ENCODE results near the gene MEIS1. TPM values are rescaled to one million over a fixed set of nuclear protein-coding genes. Genes with fewer than 3 reads are reported as not detected.

The MEIS1 gene
- total and polyA plus RNA-seq, 2 donors (not counting 1 experiment from before 2014, with no cell fraction given): 48.3 to 139 TPM

DNA sequence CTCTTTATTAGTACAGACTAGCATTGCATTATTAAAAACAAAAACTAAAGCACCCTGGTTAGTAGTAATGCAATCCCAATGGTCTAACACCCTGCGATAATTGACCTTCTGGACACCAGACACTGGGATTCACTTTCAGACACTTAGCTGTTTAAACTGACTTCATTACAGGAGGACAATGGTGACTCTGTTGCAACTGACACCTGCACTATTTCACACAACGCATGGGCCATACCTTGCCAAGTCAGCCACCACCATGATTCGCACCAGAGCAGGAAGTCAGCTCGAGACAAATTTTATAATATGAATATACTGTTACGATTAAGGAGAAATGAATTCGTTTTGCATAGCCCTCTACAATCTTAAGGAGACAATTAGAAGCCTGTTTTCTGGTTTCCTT, 150.7 kb downstream of the MEIS1 start:
- no peak overlapping the region for H3K9ac ChIP-seq (ENCODE audit: insufficient read depth, low read length)
- H3K9me3 ChIP-seq (ENCODE audit: control insufficient read depth, insufficient read depth, low read depth, low read length): no peaks in the 10 kb centered on the region
- no peaks in the 10 kb centered on the region for H3K27me3 ChIP-seq (ENCODE audit: control insufficient read depth, insufficient read depth, low read length)
- TF ChIP-seq EZH2 (IDR thresholded peaks at IDR 0.05; ENCODE audit: low read length, missing control alignments): no peak
- TF ChIP-seq, protein P1, sequence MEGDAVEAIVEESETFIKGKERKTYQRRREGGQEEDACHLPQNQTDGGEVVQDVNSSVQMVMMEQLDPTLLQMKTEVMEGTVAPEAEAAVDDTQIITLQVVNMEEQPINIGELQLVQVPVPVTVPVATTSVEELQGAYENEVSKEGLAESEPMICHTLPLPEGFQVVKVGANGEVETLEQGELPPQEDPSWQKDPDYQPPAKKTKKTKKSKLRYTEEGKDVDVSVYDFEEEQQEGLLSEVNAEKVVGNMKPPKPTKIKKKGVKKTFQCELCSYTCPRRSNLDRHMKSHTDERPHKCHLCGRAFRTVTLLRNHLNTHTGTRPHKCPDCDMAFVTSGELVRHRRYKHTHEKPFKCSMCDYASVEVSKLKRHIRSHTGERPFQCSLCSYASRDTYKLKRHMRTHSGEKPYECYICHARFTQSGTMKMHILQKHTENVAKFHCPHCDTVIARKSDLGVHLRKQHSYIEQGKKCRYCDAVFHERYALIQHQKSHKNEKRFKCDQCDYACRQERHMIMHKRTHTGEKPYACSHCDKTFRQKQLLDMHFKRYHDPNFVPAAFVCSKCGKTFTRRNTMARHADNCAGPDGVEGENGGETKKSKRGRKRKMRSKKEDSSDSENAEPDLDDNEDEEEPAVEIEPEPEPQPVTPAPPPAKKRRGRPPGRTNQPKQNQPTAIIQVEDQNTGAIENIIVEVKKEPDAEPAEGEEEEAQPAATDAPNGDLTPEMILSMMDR (conservative IDR thresholded peaks at IDR 0.05 in 1 of 2, IDR thresholded peaks at IDR 0.05 in 1 of 2; ENCODE audit: low read depth in 1 of 2, low read length in 2 of 2): no peak
- no peak overlapping the region for H2AFZ ChIP-seq (ENCODE audit: low read length)
- H4K20me1 ChIP-seq (ENCODE audit: control insufficient read depth, extremely low read depth, insufficient read depth, low read length): no peaks in the 10 kb centered on the region
- H3K4me2 ChIP-seq (ENCODE audit: extremely low read depth, insufficient read depth, low read length): no peak overlapping the region
- H3K4me3 ChIP-seq (replicated peaks in 1 of 4; ENCODE audit: control extremely low read depth in 1 of 4, insufficient read depth in 1 of 4, low read depth in 3 of 4, low read length in 4 of 4): no peak overlapping the region
- H3K36me3 ChIP-seq (ENCODE audit: control insufficient read depth, insufficient read depth, low read length): no peaks in the 10 kb centered on the region
- no peak for DNase-seq (ENCODE audit: low read depth in 2 of 2)
- peaks cover 7% of the 10 kb centered on the region for H3K79me2 ChIP-seq (ENCODE audit: control insufficient read depth, insufficient read depth, low read length)
- no peak overlapping the region for H3K27ac ChIP-seq (ENCODE audit: insufficient read depth, low read length)
- H3K4me1 ChIP-seq (ENCODE audit: control insufficient read depth, extremely low read depth, insufficient read depth, low read length): peaks cover 8% of the 10 kb centered on the region

DNA sequence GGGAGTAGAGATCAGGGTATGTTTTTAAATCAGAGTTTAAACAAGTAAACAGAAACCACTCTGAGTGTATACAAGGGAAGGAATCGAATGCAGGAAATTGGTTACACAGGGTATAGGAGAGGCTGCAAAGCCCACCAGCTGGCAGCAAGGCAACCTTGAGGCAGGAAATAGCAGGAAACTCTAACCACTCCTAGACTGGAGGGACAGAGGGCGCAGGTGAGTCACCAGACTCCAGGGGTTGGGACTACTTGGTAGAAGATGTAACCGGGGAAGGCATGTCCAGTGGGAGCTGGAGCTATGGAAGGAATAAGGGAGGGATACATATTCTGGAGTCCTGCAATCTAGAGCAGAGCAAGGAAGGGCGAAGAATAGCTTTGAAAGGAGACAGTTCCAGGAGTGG, 152.3 kb downstream of the MEIS1 start:
- TF ChIP-seq EZH2 (IDR thresholded peaks at IDR 0.05; ENCODE audit: low read length, missing control alignments): no peak
- TF ChIP-seq, protein P1 (conservative IDR thresholded peaks at IDR 0.05 in 1 of 2, IDR thresholded peaks at IDR 0.05 in 1 of 2; ENCODE audit: low read depth in 1 of 2, low read length in 2 of 2): peak in 1 of 2 donors; percentile 18
- Histone ChIP-seq H3K79me2 (ENCODE audit: control insufficient read depth, insufficient read depth, low read length) (no peaks in the 10 kb centered on the region), H3K27ac (ENCODE audit: insufficient read depth, low read length) (no peak overlapping the region), H3K4me1 (ENCODE audit: control insufficient read depth, extremely low read depth, insufficient read depth, low read length) (peaks cover 8% of the 10 kb centered on the region), H3K4me3 (replicated peaks in 1 of 4; ENCODE audit: control extremely low read depth in 1 of 4, insufficient read depth in 1 of 4, low read depth in 3 of 4, low read length in 4 of 4) (no peak overlapping the region), H2AFZ (ENCODE audit: low read length) (no peak overlapping the region), H3K9ac (ENCODE audit: insufficient read depth, low read length) (no peak overlapping the region), H4K20me1 (ENCODE audit: control insufficient read depth, extremely low read depth, insufficient read depth, low read length) (no peaks in the 10 kb centered on the region), H3K36me3 (ENCODE audit: control insufficient read depth, insufficient read depth, low read length) (no peaks in the 10 kb centered on the region), H3K4me2 (ENCODE audit: extremely low read depth, insufficient read depth, low read length) (no peak overlapping the region), H3K9me3 (ENCODE audit: control insufficient read depth, insufficient read depth, low read depth, low read length) (no peaks in the 10 kb centered on the region), H3K27me3 (ENCODE audit: control insufficient read depth, insufficient read depth, low read length) (no peaks in the 10 kb centered on the region)
- peak in 1 of 2 donors; percentile 24 for DNase-seq (ENCODE audit: low read depth in 2 of 2)

DNA sequence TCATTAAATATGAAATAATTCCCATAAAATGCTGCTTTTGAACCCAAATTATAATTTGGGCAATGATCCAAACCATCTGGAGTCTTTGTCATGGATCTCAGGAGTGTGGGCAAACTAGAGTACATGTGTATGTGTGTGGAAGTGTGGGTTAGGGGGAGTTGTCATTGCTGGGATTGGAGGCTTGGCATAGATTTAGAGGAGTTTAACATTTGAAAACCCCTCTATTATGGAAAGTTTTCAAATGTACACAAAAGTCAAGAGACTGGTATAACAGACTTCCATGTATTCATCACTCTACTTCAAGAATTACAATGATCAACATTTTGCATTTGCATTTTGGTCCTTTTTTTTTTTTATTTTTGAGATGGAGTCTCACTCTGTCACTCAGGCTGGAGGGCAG, 159.1 kb downstream of the MEIS1 start:
- Histone ChIP-seq H3K9me3 (ENCODE audit: control insufficient read depth, insufficient read depth, low read depth, low read length) (no peaks in the 10 kb centered on the region), H3K27me3 (ENCODE audit: control insufficient read depth, insufficient read depth, low read length) (no peaks in the 10 kb centered on the region), H3K27ac (ENCODE audit: insufficient read depth, low read length) (no peak overlapping the region), H3K79me2 (ENCODE audit: control insufficient read depth, insufficient read depth, low read length) (no peaks in the 10 kb centered on the region), H4K20me1 (ENCODE audit: control insufficient read depth, extremely low read depth, insufficient read depth, low read length) (no peaks in the 10 kb centered on the region), H3K4me2 (ENCODE audit: extremely low read depth, insufficient read depth, low read length) (no peak overlapping the region), H3K9ac (ENCODE audit: insufficient read depth, low read length) (no peak overlapping the region), H3K4me3 (replicated peaks in 1 of 4; ENCODE audit: control extremely low read depth in 1 of 4, insufficient read depth in 1 of 4, low read depth in 3 of 4, low read length in 4 of 4) (no peak overlapping the region), H3K36me3 (ENCODE audit: control insufficient read depth, insufficient read depth, low read length) (no peaks in the 10 kb centered on the region), H3K4me1 (ENCODE audit: control insufficient read depth, extremely low read depth, insufficient read depth, low read length) (no peaks in the 10 kb centered on the region), H2AFZ (ENCODE audit: low read length) (no peak overlapping the region)
- DNase-seq (ENCODE audit: low read depth in 2 of 2): no peak
- TF ChIP-seq, protein P1 (conservative IDR thresholded peaks at IDR 0.05 in 1 of 2, IDR thresholded peaks at IDR 0.05 in 1 of 2; ENCODE audit: low read depth in 1 of 2, low read length in 2 of 2): no peak
- TF ChIP-seq EZH2 (IDR thresholded peaks at IDR 0.05; ENCODE audit: low read length, missing control alignments): no peak
